HCT116 (cell line): ENCODE data around the gene ARFGAP1. TPM values are rescaled to one million over a fixed set of nuclear protein-coding genes. Genes with fewer than 3 reads are reported as not detected.

Experiments
- ATAC-seq: fragments of 200-7000 bp; cut with Tn5 transposase; 2 replicates; pipeline ENCODE4 v1.9.1; 2020; ENCODE audit warnings: mild to moderate bottlenecking, moderate library complexity
- BruUV-seq: library from RNA; stranded (reverse); fragments of 400-500 nt; replicated peaks from 2 replicates; lab custom pipeline; 2021; lab: Mats Ljungman, UMichigan
- CTCF ChIA-PET: fragments of 300-600 bp; sonication (Branson Sonifier 250); formaldehyde crosslinking; loops from one replicate; lab custom pipeline; 2021; ENCODE audit warnings: antibody characterized with exemption; lab: Charles Lee
- POLR2A ChIA-PET: fragments of 300-600, 350-600 bp; sonication (Branson Sonifier 250); formaldehyde crosslinking; loops from one replicate; lab custom pipeline; 2021; ENCODE audit warnings: antibody characterized with exemption; lab: Charles Lee
- RAD21 ChIA-PET, 2 experiments: fragments of 300-600 bp; sonication (Branson Sonifier 250); formaldehyde crosslinking; loops; one replicate each; lab custom pipeline; 2023; ENCODE audit warnings: low total read pairs in 2 of 2; ENCODE audit not compliant: uncharacterized antibody in 2 of 2, unreplicated experiment in 2 of 2, low non-redundant PET in 1 of 2; lab: Charles Lee
- DNase-seq: peaks from one replicate; pipeline ENCODE4 v3.0.0-alpha.2; 2010; ENCODE audit warnings: low read depth, low spot score
- H2AFZ ChIP-seq: fragments of 200-600 bp; shearing (Covaris generic), sonication (generic); 2 replicates; pipeline ENCODE4 v1.6.1; 2017; ENCODE audit warnings: low read depth, mixed run types, mixed read lengths, antibody characterized with exemption, low read length; ENCODE audit not compliant: poor library complexity, severe bottlenecking
- H3K27ac ChIP-seq: 2 replicates; pipeline ENCODE4 v1.5.1; 2012; ENCODE audit warnings: low read depth, low read length
- H3K27me3 ChIP-seq: fragments of 200-600 bp; sonication (generic); 2 replicates; pipeline ENCODE4 v1.6.1; 2016; ENCODE audit warnings: mixed run types, low read length, mixed read lengths; ENCODE audit not compliant: insufficient read depth
- H3K36me3 ChIP-seq, 2 experiments: fragments of 200-500 bp in 1 of 2; fragments of 200-600 bp in 1 of 2; sonication (Bioruptor generic) in 1 of 2; sonication (generic) in 1 of 2; 2 replicates each; pipeline versions ENCODE4 v1.5.1 to v1.6.1; 2014 to 2016; ENCODE audit warnings: low read length in 2 of 2, inconsistent platforms in 1 of 2, mixed read lengths in 1 of 2, mixed run types in 1 of 2; ENCODE audit not compliant: insufficient read depth in 2 of 2, control insufficient read depth in 1 of 2
- H3K4me1 ChIP-seq, 2 experiments: fragments of 200-600 bp in 1 of 2; sonication (generic) in 1 of 2; 2 replicates each; pipeline versions ENCODE4 v1.5.1 to v1.6.1; 2012 to 2017; ENCODE audit warnings: low read length in 2 of 2, inconsistent platforms in 1 of 2, mild to moderate bottlenecking in 1 of 2, mixed read lengths in 1 of 2, mixed run types in 1 of 2, moderate library complexity in 1 of 2; ENCODE audit not compliant: insufficient read depth in 2 of 2, control insufficient read depth in 1 of 2
- H3K4me2 ChIP-seq: fragments of 200-600 bp; sonication (generic); 2 replicates; pipeline ENCODE4 v1.6.1; 2017; ENCODE audit warnings: mixed run types, low read length, mixed read lengths
- H3K4me3 ChIP-seq, 2 experiments: fragments of 200-600 bp in 1 of 2; sonication (generic) in 1 of 2; replicated peaks in 1 of 2; 2 replicates each; pipeline ENCODE4 v1.5.1; 2011 to 2016; ENCODE audit warnings: low read length in 2 of 2, control low read depth in 1 of 2, low read depth in 1 of 2, mild to moderate bottlenecking in 1 of 2, mixed read lengths in 1 of 2, mixed run types in 1 of 2
- H3K79me2 ChIP-seq: fragments of 200-600 bp; sonication (generic); 2 replicates; pipeline ENCODE4 v1.6.1; 2017; ENCODE audit warnings: mild to moderate bottlenecking, mixed run types, low read length, moderate library complexity, mixed read lengths; ENCODE audit not compliant: insufficient read depth
- H3K9ac ChIP-seq: fragments of 200-600 bp; sonication (generic); 2 replicates; pipeline ENCODE4 v1.6.1; 2016; ENCODE audit warnings: low read length, mixed read lengths
- H3K9me2 ChIP-seq: fragments of 200-600 bp; sonication (generic), shearing (Covaris generic); 2 replicates; pipeline ENCODE4 v1.6.1; 2017; ENCODE audit warnings: mixed run types, mild to moderate bottlenecking, moderate library complexity; ENCODE audit not compliant: insufficient read depth
- H3K9me3 ChIP-seq, 2 experiments: fragments of 200-500 bp in 1 of 2; fragments of 200-600 bp in 1 of 2; sonication (Bioruptor generic) in 1 of 2; sonication (generic) in 1 of 2; 2 replicates each; pipeline ENCODE4 v1.6.1; 2014 to 2017; ENCODE audit warnings: low read length in 2 of 2, mixed read lengths in 2 of 2, inconsistent platforms in 1 of 2, low read depth in 1 of 2, mild to moderate bottlenecking in 1 of 2, mixed run types in 1 of 2, moderate library complexity in 1 of 2; ENCODE audit not compliant: control insufficient read depth in 1 of 2, insufficient read depth in 1 of 2
- H4K20me1 ChIP-seq: fragments of 200-600 bp; sonication (generic), shearing (Covaris generic); 2 replicates; pipeline ENCODE4 v1.6.1; 2017; ENCODE audit warnings: mixed run types, mild to moderate bottlenecking, moderate library complexity; ENCODE audit not compliant: insufficient read depth
- CBX3 ChIP-seq: IDR thresholded peaks from 2 replicates; pipeline ENCODE4 v1.6.1; 2012; ENCODE audit warnings: low read depth
- EZH2phosphoT487 ChIP-seq: fragments of 200-600 bp; IDR thresholded peaks from 2 replicates; pipeline ENCODE4 v1.6.1; 2018; ENCODE audit warnings: antibody characterized with exemption, borderline replicate concordance
- JUND ChIP-seq: IDR thresholded peaks from 2 replicates; pipeline ENCODE4 v1.6.1; 2012
- POLR2AphosphoS5 ChIP-seq: IDR thresholded peaks from 2 replicates; pipeline ENCODE4 v1.6.1; 2011; ENCODE audit warnings: mild to moderate bottlenecking, low read depth, low read length, moderate library complexity
- SIN3A ChIP-seq: IDR thresholded peaks from 2 replicates; pipeline ENCODE4 v1.6.1; 2012; ENCODE audit warnings: low read depth
- SP1 ChIP-seq: IDR thresholded peaks from 2 replicates; pipeline ENCODE4 v1.6.1; 2012; ENCODE audit warnings: low read depth
- TCF7L2 ChIP-seq: IDR thresholded peaks from 2 replicates; pipeline ENCODE4 v1.7.0; 2011; ENCODE audit warnings: borderline replicate concordance, inconsistent platforms; ENCODE audit not compliant: insufficient read depth, insufficient read length; ENCODE audit errors: extremely low read depth
- YY1 ChIP-seq: IDR thresholded peaks from 2 replicates; pipeline ENCODE4 v1.6.1; 2011; ENCODE audit warnings: low read length, low read depth, moderate library complexity, mild to moderate bottlenecking; ENCODE audit not compliant: insufficient replicate concordance; ENCODE audit errors: extremely low read depth
- ZFX ChIP-seq: fragments of 450-650 bp; IDR thresholded peaks from 2 replicates; pipeline ENCODE4 v1.6.1; 2017
- ZNF274 ChIP-seq: fragments of 200-500 bp; sonication (Bioruptor generic); IDR thresholded peaks from 2 replicates; pipeline ENCODE4 v1.6.1; 2014; ENCODE audit warnings: mild to moderate bottlenecking, low read depth, low read length, inconsistent platforms
- intact Hi-C: fragments of 100-400 bp; cut with micrococcal nuclease; formaldehyde crosslinking; loops from 2 replicates; pipeline ENCODE4 v1.10.0; 2022
- total RNA-seq: library from RNA; stranded (reverse); gene quantifications from one replicate; pipeline ENCODE4 v1.2.1, GENCODE V29; 2021; ENCODE audit not compliant: unreplicated experiment
- TF ChIP-seq, protein P1 (sequence below): IDR thresholded peaks from 2 replicates; pipeline ENCODE4 v1.6.1; 2012; ENCODE audit warnings: low read depth
- TF ChIP-seq, protein P2 (sequence below): IDR thresholded peaks from 2 replicates; pipeline ENCODE4 v1.6.1; 2012

ARFGAP1 gene
- total RNA-seq, 1 experiment from 2014 or later, result 94.4 TPM

DNA sequence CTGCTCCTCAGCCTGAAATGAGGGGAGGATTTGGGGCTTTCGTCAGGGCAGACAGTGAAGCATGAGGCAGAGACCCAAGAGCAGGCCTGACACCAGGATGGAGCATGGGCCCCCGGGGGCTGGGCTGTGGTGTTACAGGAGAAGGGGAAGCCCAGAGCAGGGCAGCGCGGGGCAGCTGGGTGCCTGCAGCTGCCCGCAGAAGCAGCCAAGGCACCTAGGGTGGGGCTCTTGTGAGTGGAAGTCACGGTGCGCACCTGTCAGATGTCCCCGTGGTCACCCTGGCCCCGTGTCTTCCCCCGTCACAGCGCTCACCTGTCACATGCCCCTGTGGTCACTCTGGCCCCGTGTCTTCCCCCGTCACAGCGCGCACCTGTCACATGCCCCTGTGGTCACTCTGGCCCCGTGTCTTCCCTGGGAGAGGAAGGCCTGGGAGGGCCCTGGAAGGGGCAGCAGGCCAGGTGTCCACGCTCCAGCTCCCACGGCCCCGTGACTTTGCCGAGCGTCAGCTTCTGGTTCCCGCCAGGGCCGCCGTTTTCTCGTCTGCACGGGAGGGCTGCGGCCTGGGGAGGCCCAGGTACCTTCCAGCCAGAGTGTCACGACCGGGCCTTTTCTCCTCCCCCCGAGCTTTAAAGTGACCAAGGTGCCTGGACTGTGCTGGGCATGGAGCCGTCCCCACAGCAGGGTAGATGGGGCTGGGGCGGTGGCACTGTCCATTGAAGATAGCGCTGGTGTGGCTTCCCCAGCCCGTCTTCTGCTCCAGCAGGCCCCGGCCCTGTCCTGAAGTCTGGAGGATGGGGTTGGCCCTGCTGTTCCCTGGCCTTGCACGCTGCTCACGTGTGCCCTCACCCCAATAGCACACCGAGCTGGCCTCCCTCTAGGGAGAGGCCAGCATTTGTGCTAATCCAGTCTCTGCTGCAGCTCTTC, 9.4 kb downstream of the ARFGAP1 start:
- no peaks in the 10 kb centered on the region for H4K20me1 ChIP-seq
- peaks cover 20 to 25% of the 10 kb centered on the region in 2 experiments; a peak in 3 of 4 replicates for H3K36me3 ChIP-seq
- intact Hi-C loops, result no loop called here
- no peak overlapping the region for H3K27ac ChIP-seq
- RAD21 ChIA-PET, result interaction anchor here in 1 of 2 experiments (1.0 kb wide), 1 partner anchor 59 kb away, joined by 3 read pairs; no protein-coding TSS in a partner anchor
- no peaks in the 10 kb centered on the region for H3K9me3 ChIP-seq
- H3K4me1 ChIP-seq, result no peaks in the 10 kb centered on the region
- H3K9ac ChIP-seq, result no peak overlapping the region
- H2AFZ ChIP-seq, result no peak overlapping the region
- H3K4me3 ChIP-seq, result no peak overlapping the region
- TF ChIP-seq SP1 (no peak), JUND (no peak), SIN3A (no peak), TCF7L2 (no peak), EZH2phosphoT487 (no peak), POLR2AphosphoS5 (no peak), ZNF274 (no peak), YY1 (no peak), ZFX (no peak), CBX3 (no peak)
- TF ChIP-seq, protein P1, sequence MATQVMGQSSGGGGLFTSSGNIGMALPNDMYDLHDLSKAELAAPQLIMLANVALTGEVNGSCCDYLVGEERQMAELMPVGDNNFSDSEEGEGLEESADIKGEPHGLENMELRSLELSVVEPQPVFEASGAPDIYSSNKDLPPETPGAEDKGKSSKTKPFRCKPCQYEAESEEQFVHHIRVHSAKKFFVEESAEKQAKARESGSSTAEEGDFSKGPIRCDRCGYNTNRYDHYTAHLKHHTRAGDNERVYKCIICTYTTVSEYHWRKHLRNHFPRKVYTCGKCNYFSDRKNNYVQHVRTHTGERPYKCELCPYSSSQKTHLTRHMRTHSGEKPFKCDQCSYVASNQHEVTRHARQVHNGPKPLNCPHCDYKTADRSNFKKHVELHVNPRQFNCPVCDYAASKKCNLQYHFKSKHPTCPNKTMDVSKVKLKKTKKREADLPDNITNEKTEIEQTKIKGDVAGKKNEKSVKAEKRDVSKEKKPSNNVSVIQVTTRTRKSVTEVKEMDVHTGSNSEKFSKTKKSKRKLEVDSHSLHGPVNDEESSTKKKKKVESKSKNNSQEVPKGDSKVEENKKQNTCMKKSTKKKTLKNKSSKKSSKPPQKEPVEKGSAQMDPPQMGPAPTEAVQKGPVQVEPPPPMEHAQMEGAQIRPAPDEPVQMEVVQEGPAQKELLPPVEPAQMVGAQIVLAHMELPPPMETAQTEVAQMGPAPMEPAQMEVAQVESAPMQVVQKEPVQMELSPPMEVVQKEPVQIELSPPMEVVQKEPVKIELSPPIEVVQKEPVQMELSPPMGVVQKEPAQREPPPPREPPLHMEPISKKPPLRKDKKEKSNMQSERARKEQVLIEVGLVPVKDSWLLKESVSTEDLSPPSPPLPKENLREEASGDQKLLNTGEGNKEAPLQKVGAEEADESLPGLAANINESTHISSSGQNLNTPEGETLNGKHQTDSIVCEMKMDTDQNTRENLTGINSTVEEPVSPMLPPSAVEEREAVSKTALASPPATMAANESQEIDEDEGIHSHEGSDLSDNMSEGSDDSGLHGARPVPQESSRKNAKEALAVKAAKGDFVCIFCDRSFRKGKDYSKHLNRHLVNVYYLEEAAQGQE, result no peak
- TF ChIP-seq, protein P2, sequence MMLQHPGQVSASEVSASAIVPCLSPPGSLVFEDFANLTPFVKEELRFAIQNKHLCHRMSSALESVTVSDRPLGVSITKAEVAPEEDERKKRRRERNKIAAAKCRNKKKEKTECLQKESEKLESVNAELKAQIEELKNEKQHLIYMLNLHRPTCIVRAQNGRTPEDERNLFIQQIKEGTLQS, result no peak
- TF ChIP-seq, all 23 proteins: peak for 0
- BruUV-seq, result no TSS peak
- CTCF ChIA-PET, result no interaction called here
- POLR2A ChIA-PET, result interaction anchor here (1.4 kb wide), 1 partner anchor 9 kb away, joined by 3 read pairs; the partner anchor contains the start of gene ARFGAP1
- H3K4me2 ChIP-seq, result no peak overlapping the region
- ATAC-seq (no peak), DNase-seq (no peak)
- H3K27me3 ChIP-seq, result no peaks in the 10 kb centered on the region
- no peaks in the 10 kb centered on the region for H3K9me2 ChIP-seq
- peaks cover 7% of the 10 kb centered on the region; the same call in 1 of the 2 replicates for H3K79me2 ChIP-seq
